HepG2 (cell line): ENCODE measurements around the gene PCSK6. TPM values are rescaled to one million over a fixed set of nuclear protein-coding genes. Genes with fewer than 3 reads are reported as not detected.

Experiments used
- ATAC-seq: fragments of 200-7000 bp; cut with Tn5 transposase; 3 replicates; pipeline ENCODE4 v1.9.1; 2020; ENCODE audit warnings: mild to moderate bottlenecking, moderate library complexity
- BruUV-seq: library from RNA; stranded (reverse); fragments of 400-500 nt; replicated peaks from 2 replicates; lab custom pipeline; 2021; lab: Mats Ljungman, UMichigan
- CTCF ChIA-PET: fragments of 300-600 bp; formaldehyde crosslinking; extraction: SDS; loops from one replicate; lab custom pipeline; 2021; ENCODE audit warnings: low total read pairs, inconsistent platforms, low intra/inter-chr PET ratio; lab: Yijun Ruan, JAX
- POLR2A ChIA-PET: fragments of 350-600 bp; sonication (Branson Sonifier 250); formaldehyde crosslinking; loops from one replicate; lab custom pipeline; 2020; ENCODE audit warnings: antibody characterized with exemption, inconsistent platforms; lab: Yijun Ruan, JAX
- DNase-seq: peaks from one replicate; pipeline ENCODE4 v3.0.0-alpha.2; 2015; ENCODE audit warnings: low spot score
- FAIRE-seq: peaks from 3 replicates; lab custom pipeline; 2011; peaks lifted over from hg19 to GRCh38; lab: Jason Lieb, UNC
- H2AFZ ChIP-seq: one replicate; pipeline ENCODE4 v1.6.1; 2011; ENCODE audit warnings: low read length, inconsistent platforms
- H3K27ac ChIP-seq: fragments of 300-600 bp; 3 replicates; pipeline ENCODE4 v1.8.0; 2011; ENCODE audit warnings: mixed run types, mild to moderate bottlenecking, mixed read lengths, low read length, inconsistent platforms; ENCODE audit not compliant: insufficient read depth; ENCODE audit errors: extremely low read length
- H3K27me3 ChIP-seq, 2 experiments: fragments of 200-600 bp in 1 of 2; 2 replicates in 1 of 2; 3 replicates in 1 of 2; pipeline versions ENCODE4 v1.6.0 to v1.8.0; 2011; ENCODE audit warnings: low read length in 2 of 2, mild to moderate bottlenecking in 2 of 2, moderate library complexity in 2 of 2, inconsistent platforms in 1 of 2; ENCODE audit not compliant: insufficient read depth in 2 of 2, control insufficient read depth in 1 of 2
- H3K36me3 ChIP-seq, 2 experiments: fragments of 200-600 bp in 1 of 2; replicated peaks in 1 of 2; 2 replicates in 1 of 2; 3 replicates in 1 of 2; pipeline versions ENCODE4 v1.5.1 to v1.8.0; 2011; ENCODE audit warnings: low read length in 2 of 2, inconsistent platforms in 1 of 2; ENCODE audit not compliant: insufficient read depth in 2 of 2, control insufficient read depth in 1 of 2
- H3K4me1 ChIP-seq: 2 replicates; pipeline ENCODE4 v1.5.1; 2012; ENCODE audit warnings: low read length, inconsistent platforms; ENCODE audit not compliant: insufficient read depth
- H3K4me2 ChIP-seq: 2 replicates; pipeline ENCODE4 v1.6.0; 2011; ENCODE audit warnings: low read depth, low read length, inconsistent platforms
- H3K4me3 ChIP-seq, 3 experiments: fragments of 200-600 bp in 1 of 3; sonication (generic), shearing (Covaris generic) in 1 of 3; replicated peaks in 1 of 3; 2 replicates each; pipeline ENCODE4 v1.5.1; 2011 to 2016; ENCODE audit warnings: low read length in 3 of 3, inconsistent platforms in 2 of 3, low read depth in 2 of 3, mild to moderate bottlenecking in 2 of 3, control low read depth in 1 of 3, mixed read lengths in 1 of 3; ENCODE audit not compliant: insufficient read depth in 1 of 3
- H3K79me2 ChIP-seq: one replicate; pipeline ENCODE4 v1.6.1; 2011; ENCODE audit warnings: low read length, inconsistent platforms; ENCODE audit not compliant: insufficient read depth
- H3K9ac ChIP-seq: 2 replicates; pipeline ENCODE4 v1.6.0; 2011; ENCODE audit warnings: mild to moderate bottlenecking, low read depth, low read length, inconsistent platforms; ENCODE audit not compliant: insufficient read depth
- H3K9me3 ChIP-seq: 2 replicates; pipeline ENCODE4 v1.5.1; 2012; ENCODE audit warnings: mild to moderate bottlenecking, low read length
- H4K20me1 ChIP-seq: 2 replicates; pipeline ENCODE4 v1.6.0; 2011; ENCODE audit warnings: inconsistent platforms, mild to moderate bottlenecking, low read length, moderate library complexity; ENCODE audit not compliant: insufficient read depth
- KDM5B ChIP-seq: sonication (generic); formaldehyde crosslinking; IDR thresholded peaks from 2 replicates; pipeline ENCODE4 v1.4.0; 2020; ENCODE audit warnings: missing genetic modification reagents, mild to moderate bottlenecking, borderline replicate concordance
- MAZ ChIP-seq, 2 experiments: sonication (generic) in 1 of 2; formaldehyde crosslinking in 1 of 2; IDR thresholded peaks; 2 replicates each; pipeline versions ENCODE4 v1.5.0 to v1.6.1; 2012 to 2020; ENCODE audit warnings: low read depth in 2 of 2, mild to moderate bottlenecking in 2 of 2, borderline replicate concordance in 1 of 2, improper control_type of control experiment in 1 of 2, low read length in 1 of 2, missing genetic modification reagents in 1 of 2, moderate library complexity in 1 of 2
- SNAPC4 ChIP-seq: sonication (generic); formaldehyde crosslinking; IDR thresholded peaks from 2 replicates; pipeline ENCODE4 v1.4.0; 2020; ENCODE audit warnings: mild to moderate bottlenecking, missing genetic modification reagents
- ZNF501 ChIP-seq: sonication (generic); formaldehyde crosslinking; IDR thresholded peaks from 2 replicates; pipeline ENCODE4 v1.5.1; 2020; ENCODE audit warnings: mild to moderate bottlenecking, moderate library complexity, missing genetic modification reagents
- WGBS: methylation state at CpG from one replicate; pipeline ENCODE4 v1.1.6; 2017; ENCODE audit warnings: low lambda C conversion rate; 5-methylcytosine and 5-hydroxymethylcytosine counted together
- in situ Hi-C: cut with HindIII; loops from 2 replicates; pipeline ENCODE4 v1.10.0; 2017; ENCODE audit warnings: low pct_unique_long_range_greater_than_20kb; ENCODE audit not compliant: extremely low pct_ligation_motif_present
- intact Hi-C: fragments of 100-400 bp; cut with micrococcal nuclease; formaldehyde crosslinking; loops from one replicate; pipeline ENCODE4 v1.10.0; 2022; ENCODE audit not compliant: unreplicated experiment
- polyA plus RNA-seq, 8 experiments: library from polyadenylated mRNA; depleted of rRNA in 3 of 8; stranded (reverse) in 7 of 8; unstranded in 1 of 8; fragments of >200 nt; fragmentation: Illumina TruSeq in 4 of 8; extraction: Trizol in 4 of 8; gene quantifications; 2 replicates each; pipeline versions ENCODE4 v1.2.1 to v1.2.3, GENCODE V29; 2011 to 2016; ENCODE audit warnings: low read depth in 4 of 8, missing spikeins in 1 of 8, mixed read lengths in 1 of 8; ENCODE audit not compliant: insufficient read depth in 1 of 8
- total RNA-seq, 5 experiments: library from RNA; depleted of rRNA; stranded (reverse); fragments of >200 nt; fragmentation: Illumina TruSeq; extraction: Trizol; gene quantifications; 2 replicates each; pipeline ENCODE4 v1.2.3, GENCODE V29; 2016; ENCODE audit warnings: low read depth in 1 of 5

Gene PCSK6
- total and polyA plus RNA-seq, 2 of the 13 experiments (the other 11 are each of a cell fraction or from before 2014, with no cell fraction given): 56.5 to 155 TPM

DNA sequence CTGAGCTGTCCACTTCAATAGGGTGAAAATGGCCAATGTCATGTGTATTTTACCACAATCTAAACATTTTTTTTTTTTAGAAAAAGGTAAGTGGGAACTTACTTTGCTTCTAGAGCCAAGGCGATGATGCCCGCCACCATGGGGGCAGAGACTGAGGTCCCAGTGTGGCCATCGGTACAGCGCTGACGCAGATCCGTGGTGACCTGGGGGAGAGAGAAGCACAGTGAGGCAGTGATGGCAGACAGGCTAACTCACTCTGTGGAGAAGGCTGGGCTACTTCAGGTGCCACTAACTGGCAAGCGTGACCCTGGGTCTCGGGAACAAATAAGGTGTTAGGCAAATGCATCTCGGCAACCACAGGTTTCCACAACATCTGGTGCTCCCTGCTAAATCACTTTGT, 100.1 kb downstream of the PCSK6 start:
- CTCF ChIA-PET: no interaction called here
- Histone ChIP-seq H3K4me1 (no peaks in the 10 kb centered on the region), H2AFZ (no peak overlapping the region), H3K79me2 (no peaks in the 10 kb centered on the region), H4K20me1 (no peaks in the 10 kb centered on the region), H3K9ac (no peak overlapping the region), H3K27me3 (no peaks in the 10 kb centered on the region), H3K9me3 (no peaks in the 10 kb centered on the region), H3K27ac (no peak overlapping the region), H3K4me3 (no peak overlapping the region), H3K4me2 (no peak overlapping the region), H3K36me3 (peaks cover 32 to 99% of the 10 kb centered on the region in 2 experiments)
- TF ChIP-seq SNAPC4 (CRISPR knock-in tag): no peak
- TF ChIP-seq MAZ (IDR thresholded peaks at IDR 0.05; ENCODE audit: borderline replicate concordance, low read depth, low read length): no peak
- no peak for TF ChIP-seq MAZ (CRISPR knock-in tag; IDR thresholded peaks at IDR 0.05; ENCODE audit: low read depth)
- TF ChIP-seq KDM5B: no peak
- no peak for TF ChIP-seq ZNF501 (CRISPR knock-in tag)
- WGBS: 92% methylated on average over 6 of the region's 9 CpGs
- FAIRE-seq: no peak
- in situ Hi-C loops: no loop called here
- no TSS peak for BruUV-seq
- intact Hi-C loops: no loop called here
- POLR2A ChIA-PET: no interaction called here
- ATAC-seq: no peak
- no peak for DNase-seq
